Loucy (cell line): ENCODE measurements around the gene MXRA8.

Source experiments
- H2AFZ ChIP-seq: fragments of 200-600 bp; sonication (generic); 2 replicates; pipeline ENCODE4 v1.6.0; 2016; ENCODE audit warnings: antibody characterized with exemption, mild to moderate bottlenecking, low read length, moderate library complexity
- H3F3A ChIP-seq: fragments of 200-600 bp; 2 replicates; pipeline ENCODE4 v1.6.0; 2016; ENCODE audit warnings: antibody characterized with exemption, low read depth, mild to moderate bottlenecking
- H3K27me3 ChIP-seq: fragments of 200-600 bp; sonication (generic); 2 replicates; pipeline ENCODE4 v1.6.1; 2014; ENCODE audit warnings: low read length, mild to moderate bottlenecking; ENCODE audit not compliant: insufficient read depth, poor library complexity, severe bottlenecking
- H3K36me3 ChIP-seq: fragments of 200-600 bp; sonication (generic); 2 replicates; pipeline ENCODE4 v1.6.1; 2016; ENCODE audit warnings: low read length; ENCODE audit not compliant: insufficient read depth
- H3K4me1 ChIP-seq: fragments of 200-600 bp; sonication (generic); 2 replicates; pipeline ENCODE4 v1.5.1; 2014; ENCODE audit warnings: low read length, mild to moderate bottlenecking; ENCODE audit not compliant: insufficient read depth, poor library complexity, severe bottlenecking
- H3K4me2 ChIP-seq: fragments of 200-600 bp; sonication (generic); 2 replicates; pipeline ENCODE4 v1.6.0; 2014; ENCODE audit warnings: antibody characterized with exemption, low read length, low read depth, mild to moderate bottlenecking; ENCODE audit not compliant: poor library complexity, severe bottlenecking
- H3K4me3 ChIP-seq: fragments of 200-600 bp; sonication (generic); 2 replicates; pipeline ENCODE4 v1.5.1; 2014; ENCODE audit warnings: low read length, mild to moderate bottlenecking, mixed read lengths; ENCODE audit not compliant: poor library complexity, severe bottlenecking
- H3K79me2 ChIP-seq: fragments of 200-600 bp; sonication (generic); 2 replicates; pipeline ENCODE4 v1.6.1; 2014; ENCODE audit warnings: low read length; ENCODE audit not compliant: insufficient read depth
- H3K9ac ChIP-seq: fragments of 200-600 bp; sonication (generic); 2 replicates; pipeline ENCODE4 v1.6.0; 2014; ENCODE audit warnings: mild to moderate bottlenecking, low read depth, low read length, moderate library complexity; ENCODE audit not compliant: poor library complexity, severe bottlenecking
- H3K9me2 ChIP-seq: fragments of 200-600 bp; sonication (generic); replicated peaks from 2 replicates; pipeline ENCODE4 v1.6.1; 2016; ENCODE audit warnings: low read depth, low read length, mixed read lengths
- H3K9me3 ChIP-seq: fragments of 200-600 bp; sonication (generic); 2 replicates; pipeline ENCODE4 v1.6.1; 2014; ENCODE audit warnings: mild to moderate bottlenecking, antibody characterized with exemption, low read length, low read depth; ENCODE audit not compliant: insufficient read depth
- H4K20me1 ChIP-seq: fragments of 200-600 bp; sonication (generic); 2 replicates; pipeline ENCODE4 v1.6.0; 2014; ENCODE audit warnings: antibody characterized with exemption, low read length, mild to moderate bottlenecking; ENCODE audit not compliant: insufficient read depth, poor library complexity, severe bottlenecking
- CTCF ChIP-seq: fragments of 200-600 bp; sonication (generic); conservative IDR thresholded peaks from 2 replicates; pipeline ENCODE4 v1.5.1; 2014; ENCODE audit warnings: mild to moderate bottlenecking, antibody characterized with exemption, low read length
- EZH2phosphoT487 ChIP-seq: fragments of 200-600 bp; IDR thresholded peaks from 2 replicates; pipeline ENCODE4 v1.6.1; 2018; ENCODE audit warnings: antibody characterized with exemption, mild to moderate bottlenecking, moderate library complexity, borderline replicate concordance

MXRA8 gene

GRCh38 chr1:1335283-1335682, 23.1 kb downstream of the MXRA8 start:
- Histone ChIP-seq H4K20me1 (no peaks in the 10 kb centered on the region), H3K4me1 (no peaks in the 10 kb centered on the region), H3K4me2 (no peak overlapping the region), H2AFZ (no peak overlapping the region), H3K79me2 (no peaks in the 10 kb centered on the region), H3K9me3 (no peaks in the 10 kb centered on the region), H3K9me2 (no peaks in the 10 kb centered on the region), H3K4me3 (no peak overlapping the region), H3K36me3 (no peaks in the 10 kb centered on the region), H3F3A (no peaks in the 10 kb centered on the region), H3K27me3 (no peaks in the 10 kb centered on the region), H3K9ac (no peak overlapping the region)
- no peak for TF ChIP-seq EZH2phosphoT487
- no peak for TF ChIP-seq CTCF

GRCh38 chr1:1334835-1335234, 23.5 kb downstream of the MXRA8 start:
- Histone ChIP-seq H3K79me2 (no peaks in the 10 kb centered on the region), H3F3A (no peaks in the 10 kb centered on the region), H3K27me3 (no peaks in the 10 kb centered on the region), H4K20me1 (no peaks in the 10 kb centered on the region), H3K4me3 (no peak overlapping the region), H3K9me3 (no peaks in the 10 kb centered on the region), H3K9me2 (no peaks in the 10 kb centered on the region), H3K4me1 (no peaks in the 10 kb centered on the region), H2AFZ (no peak overlapping the region), H3K4me2 (no peak overlapping the region), H3K36me3 (no peaks in the 10 kb centered on the region), H3K9ac (no peak overlapping the region)
- TF ChIP-seq CTCF (no peak), EZH2phosphoT487 (no peak)

- Histone ChIP-seq H3K79me2 (no peaks in the 10 kb centered on the region), H2AFZ (no peak overlapping the region), H3K27me3 (no peaks in the 10 kb centered on the region), H4K20me1 (no peaks in the 10 kb centered on the region), H3K9me3 (no peaks in the 10 kb centered on the region), H3K4me1 (no peaks in the 10 kb centered on the region), H3K4me2 (no peak overlapping the region), H3K36me3 (no peaks in the 10 kb centered on the region), H3K4me3 (no peak overlapping the region), H3K9ac (no peak overlapping the region), H3K9me2 (no peaks in the 10 kb centered on the region), H3F3A (no peaks in the 10 kb centered on the region)
- TF ChIP-seq EZH2phosphoT487 (no peak), CTCF (no peak)
These were observed 24.7 kb downstream of the MXRA8 start for GRCh38 chr1:1333551-1334241.
